ENCODE measurements around the gene CROCC2. TPM values are rescaled to one million over a fixed set of nuclear protein-coding genes. Genes with fewer than 3 reads are reported as not detected.

Gene CROCC2
- polyA plus RNA-seq, 3 donors = 0.04 TPM; not detected in 2

DNA sequence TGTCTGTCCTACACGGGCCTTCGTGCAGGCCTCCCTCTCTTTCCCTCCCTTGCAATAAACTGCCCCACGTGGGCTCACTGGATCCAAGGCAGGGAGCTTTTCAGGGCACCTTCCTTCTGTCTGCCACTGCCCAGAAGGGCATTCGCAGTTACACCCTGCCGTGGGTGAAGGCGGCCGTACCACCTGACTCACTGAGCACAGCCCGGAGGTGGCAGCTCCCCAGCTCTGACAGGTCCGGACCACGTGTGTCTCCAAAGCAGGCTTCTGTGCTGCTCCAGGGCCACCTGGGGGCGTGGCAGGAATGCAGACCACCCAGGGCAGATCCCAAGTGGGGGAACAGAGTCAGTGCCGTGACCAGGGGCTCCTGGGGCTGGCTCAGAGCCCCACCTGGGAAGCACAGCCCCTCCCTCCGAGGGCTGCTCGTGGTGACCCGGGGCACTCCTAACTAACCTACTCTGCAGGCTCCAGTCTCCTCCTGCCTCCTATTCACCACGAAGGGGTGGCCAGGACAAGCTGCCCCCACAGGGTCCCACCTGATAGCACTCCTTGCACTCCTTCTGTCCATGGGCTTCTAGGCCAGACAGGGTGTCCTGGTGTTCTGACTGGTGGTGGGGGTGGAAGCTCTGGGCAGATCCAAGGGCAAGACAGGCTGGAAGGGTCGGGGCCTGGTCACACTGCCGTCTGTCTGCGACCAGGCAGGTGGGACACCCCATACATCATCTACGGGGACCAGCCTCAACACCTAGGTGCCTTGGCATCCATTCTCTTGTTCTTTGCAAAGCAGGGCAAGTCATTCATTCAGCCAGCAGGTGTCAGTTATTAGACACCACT is 102.0 kb downstream of the CROCC2 start:
- DNase-seq (ENCODE audit: low read depth in 3 of 3, low spot score in 2 of 3) = no peak

DNA sequence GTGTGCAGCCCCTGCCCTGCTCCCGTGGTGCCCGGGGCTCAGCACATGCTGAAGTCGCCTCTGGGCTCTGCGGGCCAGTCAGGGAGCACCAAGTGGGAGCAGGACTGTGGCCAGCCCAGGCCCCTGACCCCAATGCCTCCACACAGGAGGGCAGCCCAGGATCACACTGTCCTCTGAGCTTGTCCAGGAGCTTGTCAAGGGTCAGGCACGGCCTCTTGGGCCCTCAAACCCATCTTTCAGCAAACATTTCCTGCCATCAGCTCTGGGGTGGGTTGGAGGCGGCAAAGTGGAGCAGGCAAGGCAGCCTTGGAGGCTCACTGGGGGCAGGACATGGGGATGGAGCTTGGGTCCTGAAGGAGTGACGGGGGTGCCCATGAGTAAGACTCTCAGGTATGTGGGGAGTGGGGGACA is 102.6 kb downstream of the CROCC2 start:
- no peak for DNase-seq (ENCODE audit: low read depth in 3 of 3, low spot score in 2 of 3)

DNA sequence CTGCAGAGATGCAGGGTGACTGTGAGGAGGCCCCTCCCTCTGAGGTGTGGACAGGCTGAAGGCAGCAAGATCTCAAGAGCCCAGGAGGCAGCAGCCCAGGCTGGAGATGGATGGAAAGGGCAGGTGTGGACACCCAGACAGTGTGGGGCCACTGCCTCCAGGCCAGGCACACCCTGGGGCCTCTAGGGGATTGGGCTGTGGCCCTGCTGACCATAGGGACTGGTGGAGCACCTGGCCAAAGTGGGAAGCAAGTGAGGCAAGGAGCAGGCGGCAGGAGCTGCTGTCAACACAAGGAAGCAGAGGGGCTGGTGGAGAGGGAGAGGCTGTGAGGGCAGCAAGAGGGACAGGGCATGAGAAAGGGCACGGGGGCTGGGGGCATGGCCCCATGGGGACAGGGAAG is 103.1 kb downstream of the CROCC2 start:
- no peak for DNase-seq (ENCODE audit: low read depth in 3 of 3, low spot score in 2 of 3)

DNA sequence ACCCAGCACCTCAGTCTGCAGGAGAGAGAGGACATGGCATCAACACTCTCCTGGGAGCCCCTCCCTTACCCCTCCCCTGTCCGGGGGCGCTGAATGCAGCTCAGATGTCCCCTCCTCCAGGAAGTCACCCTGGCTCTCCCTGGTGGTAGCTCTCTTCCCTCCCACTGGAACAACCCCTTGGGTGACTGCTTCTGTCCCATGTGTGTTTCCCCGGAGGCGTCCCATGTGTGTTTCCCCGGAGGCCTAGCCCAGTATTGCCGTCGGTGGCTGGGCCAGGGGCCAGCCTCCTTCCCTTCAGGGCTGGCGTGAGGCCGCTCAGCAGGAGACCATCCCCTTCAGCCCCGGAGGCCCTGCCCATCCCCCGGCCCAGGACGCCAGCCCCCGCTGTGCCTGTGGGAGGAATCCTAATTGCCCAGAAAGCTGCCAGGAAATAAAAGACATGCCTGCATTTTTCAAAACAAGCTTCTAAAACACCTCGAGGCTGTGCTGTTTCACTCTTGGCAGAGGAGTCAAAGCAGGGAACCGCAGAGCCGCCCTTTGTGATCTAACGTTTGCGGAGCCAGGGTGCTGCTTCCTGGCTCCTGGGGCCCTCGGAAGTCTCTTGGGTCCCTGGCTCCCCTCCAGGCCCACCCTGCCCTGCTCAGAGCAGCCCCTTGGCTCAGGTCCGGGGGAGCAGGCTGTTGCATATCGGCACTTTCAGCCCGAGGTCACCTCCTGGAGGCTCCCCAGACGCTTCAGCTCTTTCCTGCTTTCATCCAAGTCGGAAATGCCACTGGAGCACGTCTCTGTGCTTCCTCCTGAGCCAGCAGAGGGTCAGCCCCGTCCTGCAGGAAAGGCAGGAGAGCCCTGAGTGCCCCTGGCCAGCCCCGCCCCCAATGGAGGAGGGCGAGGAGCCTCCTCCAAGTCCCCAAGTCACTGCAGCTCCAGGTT is 103.7 kb downstream of the CROCC2 start:
- peak in 1 of 3 donors; percentile 27 for DNase-seq (ENCODE audit: low read depth in 3 of 3, low spot score in 2 of 3)

DNA sequence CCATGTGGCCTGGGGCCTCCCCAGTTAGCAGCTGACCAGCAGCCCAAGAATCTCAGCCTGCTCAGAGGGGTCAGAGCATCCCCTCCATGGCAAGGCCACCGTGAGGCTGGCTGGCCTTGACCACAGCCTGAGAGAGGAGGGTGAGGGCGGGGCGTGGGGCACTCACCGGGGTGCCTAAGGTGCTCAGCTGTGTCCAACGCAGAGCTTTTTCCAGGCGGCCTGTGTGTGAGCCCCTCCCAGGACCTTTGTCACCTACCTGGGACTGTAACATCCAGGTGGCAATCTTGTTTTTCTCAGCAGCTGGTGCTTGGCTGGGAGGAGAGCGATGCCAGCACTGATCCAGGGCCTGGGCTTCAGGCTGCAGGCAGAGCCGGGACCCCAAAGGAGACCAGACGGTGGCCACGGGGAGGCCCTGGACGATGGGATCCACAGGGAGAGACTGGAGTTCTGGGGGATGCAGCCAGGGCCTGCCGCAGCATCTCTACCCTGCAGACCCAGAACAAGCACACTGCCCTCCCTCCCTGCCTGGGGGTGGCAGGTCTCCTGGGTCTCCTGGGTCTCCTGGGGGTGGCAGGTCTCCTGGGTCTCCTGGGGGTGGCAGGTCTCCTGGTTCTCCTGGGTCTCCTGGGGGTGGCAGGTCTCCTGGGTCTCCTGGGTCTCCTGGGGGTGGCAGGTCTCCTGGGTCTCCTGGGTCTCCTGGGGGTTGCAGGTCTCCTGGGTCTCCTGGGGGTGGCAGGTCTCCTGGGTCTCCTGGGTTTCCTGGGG is 104.6 kb downstream of the CROCC2 start:
- no peak for DNase-seq (ENCODE audit: low read depth in 3 of 3, low spot score in 2 of 3)

DNA sequence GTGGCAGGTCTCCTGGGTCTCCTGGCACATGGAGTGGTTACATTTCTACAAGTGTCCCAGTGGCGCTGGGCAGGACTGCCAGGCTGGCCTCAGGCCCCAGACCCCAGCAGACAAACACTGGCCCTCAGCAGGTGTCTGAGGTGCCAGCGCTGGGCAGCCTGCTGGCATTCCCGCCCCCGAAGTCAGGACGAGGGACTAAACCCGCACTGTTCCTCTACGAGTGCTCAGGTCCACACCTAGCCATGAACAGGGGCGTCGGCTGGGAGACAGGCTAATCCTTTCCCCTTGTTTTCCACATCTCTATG is 105.1 kb downstream of the CROCC2 start:
- DNase-seq (ENCODE audit: low read depth in 3 of 3, low spot score in 2 of 3) = no peak

DNA sequence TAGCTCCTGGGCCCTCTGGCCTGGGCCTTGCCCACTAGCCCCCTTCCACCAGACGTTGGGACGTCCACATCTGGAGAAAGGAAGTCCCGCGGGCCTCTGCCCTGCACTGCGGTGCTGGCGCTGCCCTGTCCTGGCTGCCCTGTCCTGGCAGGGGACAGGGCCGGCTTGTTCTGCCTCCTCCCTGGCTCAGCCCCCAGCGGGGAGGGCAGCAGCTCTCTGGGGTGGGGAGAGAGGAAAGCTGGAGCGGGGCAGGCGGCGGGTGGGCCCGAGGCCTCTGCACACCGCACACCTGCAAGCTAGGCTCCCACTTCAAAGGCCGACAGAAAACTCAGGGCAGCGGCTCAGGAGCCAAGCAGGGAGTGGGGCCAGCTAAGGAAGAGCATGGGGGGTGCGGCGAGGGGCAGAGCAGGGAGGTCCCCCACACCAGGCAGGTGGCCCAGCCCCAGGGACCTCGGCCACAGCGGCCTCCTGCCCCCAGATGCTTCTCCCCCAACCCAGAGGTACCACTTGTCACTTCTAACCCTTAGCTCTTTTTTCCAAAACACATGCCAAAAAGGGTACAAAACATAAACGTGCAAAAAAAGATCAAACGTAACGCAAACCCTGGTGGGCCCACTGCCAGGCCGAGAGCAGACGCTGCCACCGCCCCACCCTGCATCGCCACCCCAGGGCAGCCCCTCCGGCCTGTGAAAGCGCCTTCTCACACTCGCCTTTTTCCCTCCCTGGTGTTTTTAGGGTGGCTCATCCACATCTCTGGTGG is 105.8 kb downstream of the CROCC2 start:
- DNase-seq (ENCODE audit: low read depth in 3 of 3, low spot score in 2 of 3) = no peak

DNA sequence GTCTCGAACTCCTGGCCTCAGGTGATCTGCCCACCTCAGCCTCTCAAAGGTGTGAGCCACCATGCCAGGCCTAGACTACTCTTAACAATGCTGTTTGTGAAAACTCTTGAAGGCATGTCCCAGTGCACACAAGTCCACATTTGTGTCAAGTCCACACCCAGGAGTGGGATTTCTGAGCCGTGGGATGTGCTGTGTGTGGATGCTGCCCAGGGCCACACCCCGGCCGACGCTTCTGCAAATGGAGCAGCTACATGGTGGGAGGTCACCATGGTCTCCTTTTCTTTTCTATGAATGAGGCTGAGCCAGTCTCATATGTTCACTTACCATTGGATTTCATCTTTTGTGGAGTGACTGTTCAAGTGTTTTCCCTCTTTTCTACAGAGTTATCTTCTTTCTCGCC is 108.1 kb downstream of the CROCC2 start:
- no peak for DNase-seq (ENCODE audit: low read depth in 3 of 3, low spot score in 2 of 3)

DNA sequence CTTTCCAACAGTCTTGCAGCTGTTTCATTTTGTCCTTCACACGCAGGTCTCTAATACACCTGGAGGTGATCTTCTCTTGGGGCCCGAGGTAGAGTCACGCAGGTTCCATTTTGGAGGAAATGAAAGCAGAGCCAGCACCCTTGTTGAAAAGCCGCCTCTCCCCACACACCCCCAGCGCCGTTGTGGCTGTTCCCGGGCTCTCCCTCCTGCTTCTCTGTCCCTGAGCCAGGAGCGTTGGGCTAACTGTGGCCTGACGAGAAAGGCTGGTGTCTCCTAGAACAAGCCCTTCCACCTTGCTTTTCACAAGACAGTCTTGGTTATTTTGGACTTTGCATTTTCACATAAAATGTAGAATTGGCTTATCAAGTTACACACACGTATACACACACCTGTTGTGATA is 108.6 kb downstream of the CROCC2 start:
- no peak for DNase-seq (ENCODE audit: low read depth in 3 of 3, low spot score in 2 of 3)

DNA sequence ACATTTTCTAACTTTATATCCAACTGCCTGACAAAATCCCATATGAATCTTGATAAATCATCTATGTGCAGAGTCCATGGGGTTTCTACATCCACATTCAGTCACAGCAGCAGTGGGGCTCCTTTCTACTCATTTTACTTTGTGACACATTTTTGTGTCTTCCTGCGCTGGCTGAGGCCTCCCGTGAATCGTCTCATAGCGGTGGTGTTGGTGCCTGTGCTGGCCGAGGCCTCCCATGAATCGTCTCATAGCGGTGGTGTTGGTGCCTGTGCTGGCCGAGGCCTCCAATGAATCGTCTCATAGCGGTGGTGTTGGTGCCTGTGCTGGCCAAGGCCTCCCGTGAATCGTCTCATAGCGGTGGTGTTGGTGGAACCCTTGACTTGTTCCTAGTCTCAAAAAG is 109.3 kb downstream of the CROCC2 start:
- DNase-seq (ENCODE audit: low read depth in 3 of 3, low spot score in 2 of 3) = no peak

DNA sequence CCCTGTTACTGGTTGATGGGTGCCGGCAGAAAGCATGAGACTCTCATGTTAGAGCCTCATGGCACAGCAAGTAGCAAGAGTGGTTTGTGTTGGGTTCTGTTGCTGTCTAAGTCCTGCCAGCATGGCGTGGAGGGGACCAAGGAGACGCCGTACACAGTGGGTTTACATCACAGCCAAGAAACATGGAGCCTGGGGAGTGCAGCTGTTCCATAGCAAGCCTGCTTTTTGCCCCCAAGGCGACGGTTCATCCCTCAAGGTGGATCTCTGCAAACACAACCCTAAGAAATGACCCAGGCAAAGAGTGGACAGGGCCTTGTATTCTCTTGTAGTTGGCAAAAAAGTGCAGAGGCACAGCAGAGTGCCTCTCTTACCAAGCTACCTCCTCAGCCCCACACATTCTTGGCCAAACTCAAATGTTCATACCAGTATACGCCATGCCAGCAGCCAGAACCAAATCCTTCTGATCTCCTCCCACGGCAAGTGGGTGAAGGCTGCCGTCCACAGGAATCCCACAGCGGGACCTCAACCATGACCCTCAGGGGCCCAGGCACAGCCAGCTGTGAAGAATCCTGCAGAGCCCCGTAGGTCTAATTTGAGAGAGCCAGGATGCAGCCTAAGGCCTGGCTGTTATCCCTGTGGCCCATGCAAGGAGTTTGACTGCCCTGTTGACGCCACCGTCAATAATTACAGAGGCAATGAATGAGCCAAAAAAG is 111.2 kb downstream of the CROCC2 start:
- no peak for DNase-seq (ENCODE audit: low read depth in 3 of 3, low spot score in 2 of 3)

DNA sequence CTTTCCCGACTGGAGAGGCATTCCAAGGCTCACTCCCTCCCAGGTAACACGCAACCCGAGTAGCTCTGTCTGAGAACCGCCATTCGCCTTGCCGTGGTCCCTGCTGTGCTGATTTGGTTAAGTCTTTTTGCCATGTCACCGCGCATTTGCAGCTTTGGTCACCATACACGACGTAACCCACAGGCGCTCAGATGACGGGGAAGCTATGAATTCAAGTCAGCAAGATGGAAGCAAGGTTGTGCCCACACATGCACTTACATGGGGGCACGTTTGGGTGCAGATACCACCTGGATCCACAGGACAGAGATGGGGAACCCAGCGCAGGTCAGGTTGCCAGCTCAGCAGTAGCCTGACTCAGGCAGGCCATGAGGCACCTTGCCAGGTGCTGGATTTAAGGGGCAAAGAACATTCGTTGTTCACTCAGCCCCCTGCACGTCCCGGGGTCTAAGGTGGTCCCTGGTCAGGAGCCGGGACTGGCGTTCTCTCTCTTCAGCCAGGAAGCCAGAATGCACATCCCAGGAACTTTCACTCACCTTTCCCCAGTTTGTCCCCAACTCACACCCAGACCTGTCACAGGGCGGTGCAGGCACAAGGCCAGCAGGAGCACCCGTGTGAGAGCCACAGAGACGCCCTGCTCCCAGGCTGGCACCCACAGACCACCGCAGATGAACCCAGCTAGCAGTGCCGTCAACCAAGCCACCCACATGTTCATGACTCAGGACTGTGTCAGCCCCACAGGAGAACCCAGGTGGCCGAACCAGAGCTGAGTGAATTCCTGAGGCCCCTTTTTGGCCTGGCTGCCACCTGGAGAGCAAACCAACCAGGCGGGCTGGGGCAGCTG is 112.1 kb downstream of the CROCC2 start:
- DNase-seq (ENCODE audit: low read depth in 3 of 3, low spot score in 2 of 3) = no peak

DNA sequence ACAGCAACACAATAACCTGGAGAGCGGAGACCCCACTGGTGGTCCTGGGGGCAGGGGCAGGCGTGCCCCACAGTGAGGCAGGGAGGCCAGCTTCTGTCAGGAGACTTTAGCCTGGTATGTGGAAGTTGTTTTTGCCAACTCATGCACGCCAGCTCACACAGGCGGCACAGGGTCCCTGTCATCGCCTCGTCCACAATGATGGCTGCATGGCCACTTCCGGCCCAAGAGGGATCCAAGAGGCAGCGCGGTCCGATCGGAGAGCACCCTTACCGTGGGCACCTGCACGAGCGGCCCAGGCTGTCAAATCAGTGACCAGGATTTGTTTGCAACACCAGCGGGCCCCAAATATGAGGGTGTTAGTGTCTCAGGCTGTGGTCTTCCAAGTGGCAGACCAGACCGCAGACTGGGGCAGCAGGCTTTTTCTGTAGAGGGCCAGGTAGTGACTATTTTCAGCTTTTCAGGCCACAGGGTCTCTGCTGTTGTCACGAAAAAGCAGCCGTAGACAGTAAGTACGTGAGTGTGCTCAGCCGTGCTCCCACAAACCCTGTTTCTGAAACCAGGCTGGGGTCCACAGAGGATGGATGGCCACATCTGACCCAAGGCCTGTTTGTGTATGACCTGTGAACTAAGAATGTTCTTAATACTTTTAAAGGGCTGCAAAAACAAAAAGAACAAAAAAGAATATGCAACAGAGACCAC is 113.5 kb downstream of the CROCC2 start:
- no peak for DNase-seq (ENCODE audit: low read depth in 3 of 3, low spot score in 2 of 3)

DNA sequence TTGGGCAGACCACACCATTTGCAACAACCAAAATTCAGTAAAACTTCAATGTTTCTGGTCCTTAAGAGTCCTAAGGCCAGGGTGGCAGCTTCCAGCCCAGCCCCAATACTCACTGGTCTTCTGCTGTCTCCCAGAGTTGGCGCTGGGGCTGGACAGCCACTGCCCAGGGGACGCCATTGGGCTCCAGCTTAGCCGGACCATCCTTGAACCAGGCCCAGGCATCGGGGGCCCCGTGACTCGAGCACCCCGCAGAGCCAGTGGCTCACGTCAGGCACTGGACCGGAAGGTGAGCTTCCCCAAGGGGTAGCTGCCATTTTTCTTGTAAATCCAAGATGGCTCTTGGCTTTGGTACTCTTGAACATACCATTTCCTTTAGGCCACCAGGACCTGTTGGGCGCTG is 114.1 kb downstream of the CROCC2 start:
- no peak for DNase-seq (ENCODE audit: low read depth in 3 of 3, low spot score in 2 of 3)

DNA sequence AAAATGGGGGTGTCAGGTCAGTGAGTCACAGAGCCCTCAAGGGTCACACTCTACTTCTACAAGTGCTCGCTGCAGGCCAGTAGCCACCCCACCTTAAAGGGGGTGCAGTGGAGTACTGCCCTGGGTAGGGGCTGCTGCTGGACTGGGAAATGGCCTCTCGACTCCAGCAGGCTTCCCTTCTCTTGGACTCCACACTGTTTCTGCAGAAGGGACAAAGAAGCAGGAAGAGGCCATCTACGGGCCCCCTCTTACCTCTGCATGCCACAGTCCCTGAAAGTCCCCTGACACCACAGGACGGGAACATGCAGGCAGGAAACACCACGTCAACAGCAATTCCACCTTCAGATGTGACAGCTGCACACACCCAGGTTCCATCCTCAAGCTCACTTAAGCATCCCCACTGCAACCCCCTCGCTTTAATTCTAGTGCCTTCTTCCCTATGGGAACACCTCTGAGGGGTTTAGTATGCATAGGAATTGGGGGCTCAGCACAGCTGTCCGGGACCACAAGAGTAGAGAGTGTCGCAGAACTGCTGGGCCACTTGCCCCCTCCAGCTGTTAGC is 114.6 kb downstream of the CROCC2 start:
- DNase-seq (ENCODE audit: low read depth in 3 of 3, low spot score in 2 of 3) = no peak

DNA sequence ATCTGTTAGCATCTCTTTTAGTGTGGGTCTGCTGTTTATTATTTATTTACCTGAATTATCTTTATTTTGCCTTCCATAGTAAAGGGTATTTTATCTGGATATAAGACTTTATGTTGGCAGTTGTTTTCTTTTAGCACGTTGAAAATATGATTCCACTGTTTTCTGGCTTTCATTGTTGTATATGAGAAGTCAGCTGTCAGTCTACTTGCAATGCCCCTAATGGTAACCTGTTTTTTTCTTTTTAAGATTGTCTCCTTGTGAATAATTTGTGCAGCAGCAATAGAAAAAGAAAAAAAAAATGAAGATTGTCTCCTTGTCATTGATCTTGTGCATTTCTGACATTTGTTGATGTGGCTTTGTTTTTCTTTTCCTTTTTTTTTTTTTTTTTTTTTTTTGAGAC is 119.5 kb downstream of the CROCC2 start:
- no peak for DNase-seq (ENCODE audit: low read depth in 3 of 3, low spot score in 2 of 3)

DNA sequence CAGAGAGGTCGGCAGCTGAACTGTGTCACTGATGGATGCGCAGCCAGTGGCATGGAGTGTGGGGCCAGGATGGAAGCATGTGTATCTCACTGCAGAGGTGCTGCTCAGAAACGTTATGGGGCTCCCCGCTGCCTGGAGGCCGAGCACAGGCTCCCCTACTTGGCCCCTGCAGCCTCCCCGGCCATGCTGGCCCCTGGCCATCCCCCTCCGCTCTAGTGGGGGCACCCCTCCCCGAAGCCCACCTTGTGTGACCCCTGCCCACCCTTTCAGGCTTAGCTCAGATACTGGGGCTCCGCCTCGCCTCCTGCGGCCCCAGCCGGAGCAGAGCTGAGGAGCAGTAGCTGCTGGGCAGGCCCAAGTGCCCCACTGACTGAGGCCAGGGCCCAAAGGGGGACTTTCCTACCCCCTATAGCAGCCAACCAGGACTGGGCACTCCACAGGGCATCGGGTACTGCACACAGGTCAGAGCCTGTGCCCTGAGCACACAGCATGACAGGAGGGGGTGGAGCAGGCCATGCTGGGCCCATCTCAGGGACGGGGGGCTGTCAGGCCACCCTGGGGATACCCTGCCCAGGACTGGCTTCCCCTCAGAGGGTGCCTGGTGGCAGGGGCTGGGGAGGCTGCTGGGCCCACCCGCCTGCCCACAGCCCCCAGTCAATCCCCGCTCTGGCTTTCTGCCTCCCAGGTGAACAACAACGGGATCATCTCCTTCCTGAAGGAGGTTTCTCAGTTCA is 123.6 kb downstream of the CROCC2 start:
- no peak for DNase-seq (ENCODE audit: low read depth in 3 of 3, low spot score in 2 of 3)

Measured in right renal cortex interstitium (tissue), 3 donors.